UCSD-AML1 (cell line): Measurements from ENCODE around the gene DDIT4.
"Not testable (repeated sequence)": the region's sequence is repeated elsewhere in the genome, so short reads cannot be mapped to it uniquely, and the experiment has no call there.

Source experiments
- DNase-seq: peaks from one replicate; lab custom pipeline; 2025; ENCODE audit not compliant: unreplicated experiment; lab: John Stamatoyannopoulos, UW

The DDIT4 gene

DNA sequence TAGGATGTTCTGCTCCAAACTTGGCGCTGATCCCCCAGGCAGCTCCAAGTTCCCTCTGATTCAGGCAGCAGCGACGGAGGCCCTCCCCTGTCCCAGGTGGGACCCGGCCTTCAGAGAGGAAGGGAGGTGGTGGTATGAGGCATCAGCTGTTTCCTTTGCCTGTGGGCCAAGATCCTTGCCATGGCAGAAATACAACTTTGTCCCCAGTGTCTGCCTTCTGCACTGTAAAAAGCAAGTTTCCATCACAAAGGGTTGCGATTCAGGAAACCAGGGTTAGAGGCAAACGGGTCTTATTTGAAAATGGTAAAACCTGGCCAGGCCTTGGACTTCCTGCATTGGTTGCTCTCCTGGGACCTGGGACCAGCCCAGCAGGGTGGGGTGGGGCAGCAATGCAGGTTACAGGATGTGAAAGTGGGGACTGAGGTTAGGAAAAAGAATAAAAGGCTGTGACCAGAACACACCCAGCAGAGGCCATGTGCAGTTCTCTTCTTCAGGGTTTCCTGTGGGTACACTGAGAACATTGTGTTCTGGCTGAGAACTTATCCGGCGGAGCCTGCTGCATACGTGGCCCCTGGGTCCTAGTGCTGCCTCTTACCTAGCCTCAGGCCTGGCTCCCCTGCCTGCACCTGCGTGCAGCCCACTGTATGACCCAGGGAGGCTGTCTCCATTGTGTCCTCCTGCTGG is 25.1 kb upstream of the DDIT4 start:
- DNase-seq = peak; percentile 83

DNA sequence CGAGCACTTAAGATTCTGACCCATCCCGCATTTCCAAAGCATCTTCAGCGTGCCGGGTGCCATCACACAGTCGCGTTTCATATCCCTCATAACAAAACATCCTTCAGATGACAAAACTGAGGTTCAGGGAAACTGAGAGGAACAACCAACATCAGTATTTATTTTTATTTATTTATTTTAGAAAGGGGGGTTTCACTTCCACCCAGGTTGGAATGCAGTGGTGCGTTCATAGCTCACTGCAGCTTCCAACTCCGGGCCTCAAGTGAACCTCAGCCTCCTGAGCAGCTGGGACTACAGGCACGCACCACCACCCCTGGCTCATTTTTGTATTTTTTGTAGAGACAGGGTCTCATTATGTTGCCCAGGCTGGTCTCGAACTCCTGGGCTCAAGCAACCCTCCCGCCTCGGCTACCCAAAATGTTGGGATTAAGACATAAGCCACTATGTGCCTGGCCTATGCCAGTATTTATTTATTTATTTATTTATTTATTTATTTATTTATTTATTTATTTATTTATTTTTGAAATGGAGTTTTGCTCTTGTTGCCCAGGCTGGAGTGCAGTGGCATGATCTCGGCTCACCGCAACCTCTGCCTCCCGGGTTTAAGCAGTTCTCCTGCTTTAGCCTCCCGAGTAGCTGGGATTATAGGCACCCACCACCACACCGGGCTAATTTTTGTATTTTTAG is 24.4 kb upstream of the DDIT4 start:
- DNase-seq = not testable (repeated sequence)

DNA sequence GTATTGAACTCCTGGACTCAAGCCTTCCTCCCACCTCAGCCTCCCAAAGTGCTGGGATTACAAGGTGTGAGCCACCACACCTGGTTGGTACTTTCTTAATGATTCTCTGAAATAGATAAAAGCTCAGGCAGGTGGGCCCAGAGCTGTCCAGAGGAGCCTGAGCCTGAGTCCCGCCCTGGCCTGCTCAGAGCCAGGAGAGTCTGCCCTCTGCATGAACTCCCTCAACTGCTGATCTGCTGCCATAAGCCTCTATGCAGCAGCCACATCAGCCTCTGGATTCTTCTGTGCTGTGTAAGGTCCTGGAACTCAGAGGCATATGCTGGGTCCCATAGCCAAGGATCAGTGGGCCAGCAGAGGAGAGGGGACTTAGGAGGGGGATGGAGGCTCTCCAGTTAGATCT is 23.1 kb upstream of the DDIT4 start:
- no peak for DNase-seq

DNA sequence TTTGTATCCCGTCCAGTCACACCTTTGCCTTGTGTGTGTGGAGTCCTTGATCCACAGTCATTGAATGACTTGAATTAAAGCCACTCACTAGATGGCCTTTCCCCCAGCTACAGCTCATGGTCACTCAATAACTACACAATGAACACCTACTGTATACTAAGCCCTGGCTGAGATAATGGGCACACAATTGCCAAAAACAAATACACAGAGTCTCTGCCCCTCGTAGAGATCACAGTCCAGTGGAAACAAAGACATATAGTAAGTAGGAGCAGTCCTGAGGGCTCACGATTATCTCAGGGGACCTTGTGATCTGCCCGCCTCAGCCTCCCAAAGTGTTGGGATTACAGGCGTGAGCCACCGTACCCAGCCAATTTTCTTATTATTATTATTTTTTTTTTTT is 22.1 kb upstream of the DDIT4 start:
- no peak for DNase-seq

DNA sequence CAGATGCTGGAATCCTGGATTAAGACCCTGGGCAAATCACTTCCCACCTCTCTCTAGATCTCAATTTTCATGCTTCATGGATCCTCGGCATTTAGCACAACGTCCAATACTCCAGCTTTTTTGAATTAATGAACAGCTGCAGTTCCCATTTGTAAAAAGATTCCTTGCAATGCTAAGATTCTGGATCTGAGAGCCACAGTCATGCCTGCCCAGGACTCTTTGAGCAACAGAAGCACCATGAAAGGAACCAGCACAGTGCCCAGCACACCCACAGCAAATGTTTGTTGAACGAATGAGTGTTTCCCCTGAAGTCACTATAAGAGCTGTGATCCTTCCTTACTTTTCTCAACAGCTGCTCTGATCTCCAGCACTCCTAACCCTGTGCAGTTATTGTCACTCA is 20.8 kb upstream of the DDIT4 start:
- no peak for DNase-seq

DNA sequence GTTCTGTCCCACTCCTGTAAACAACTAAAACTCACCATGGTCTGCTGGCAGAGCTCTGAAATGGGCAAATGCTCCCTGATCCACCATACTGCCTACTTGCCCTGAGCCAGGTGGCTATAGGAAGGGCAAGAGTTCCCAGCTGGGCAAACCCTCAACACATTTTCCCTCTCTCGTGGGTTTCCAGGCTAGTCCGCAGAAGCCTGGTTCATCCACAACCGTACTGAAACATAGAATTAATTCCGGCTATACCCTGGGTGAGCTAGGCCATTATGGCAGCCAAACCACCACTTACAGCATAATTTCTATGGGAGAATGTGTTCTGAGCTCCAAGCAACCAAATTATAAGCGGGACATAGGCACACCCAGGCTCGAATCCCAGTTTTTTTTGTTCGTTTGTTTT is 20.1 kb upstream of the DDIT4 start:
- DNase-seq = no peak

DNA sequence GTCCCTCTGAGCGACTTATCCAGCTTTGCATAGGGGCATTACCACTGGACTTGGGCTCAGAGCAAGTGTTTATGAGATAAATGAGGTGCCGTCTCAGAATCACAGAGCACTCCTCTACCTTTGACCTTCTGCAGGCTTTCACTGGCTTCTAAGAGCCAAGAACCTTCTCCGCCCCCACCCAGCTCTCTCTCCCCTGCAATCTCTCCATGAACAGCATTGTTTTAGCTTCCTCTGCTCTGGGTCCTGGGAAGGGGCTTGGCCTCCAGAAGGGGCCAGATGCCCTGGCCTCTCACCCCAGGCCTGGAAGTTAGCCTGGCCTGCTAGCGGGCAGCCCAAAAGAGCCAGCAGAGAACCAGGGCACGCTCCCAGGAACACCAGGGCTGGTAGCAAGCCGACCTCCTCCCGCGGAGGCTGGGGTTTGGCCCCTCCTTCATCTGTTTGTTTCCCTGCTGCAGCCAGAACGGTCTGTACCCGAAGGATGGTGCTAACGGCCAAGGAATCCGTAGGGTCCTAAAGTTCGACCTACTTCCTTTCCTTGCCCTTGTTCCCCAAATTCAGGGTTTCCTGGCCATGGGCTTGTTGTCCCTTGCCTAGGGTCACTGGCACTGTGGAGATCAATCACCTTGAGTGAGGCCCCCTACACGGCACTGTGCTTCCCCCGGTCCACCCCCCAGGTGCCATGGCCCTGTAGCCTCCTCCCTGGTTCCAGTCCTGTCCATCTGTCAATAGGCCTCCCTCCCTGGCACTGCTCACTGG is 18.7 kb upstream of the DDIT4 start:
- peak; percentile 68 for DNase-seq

DNA sequence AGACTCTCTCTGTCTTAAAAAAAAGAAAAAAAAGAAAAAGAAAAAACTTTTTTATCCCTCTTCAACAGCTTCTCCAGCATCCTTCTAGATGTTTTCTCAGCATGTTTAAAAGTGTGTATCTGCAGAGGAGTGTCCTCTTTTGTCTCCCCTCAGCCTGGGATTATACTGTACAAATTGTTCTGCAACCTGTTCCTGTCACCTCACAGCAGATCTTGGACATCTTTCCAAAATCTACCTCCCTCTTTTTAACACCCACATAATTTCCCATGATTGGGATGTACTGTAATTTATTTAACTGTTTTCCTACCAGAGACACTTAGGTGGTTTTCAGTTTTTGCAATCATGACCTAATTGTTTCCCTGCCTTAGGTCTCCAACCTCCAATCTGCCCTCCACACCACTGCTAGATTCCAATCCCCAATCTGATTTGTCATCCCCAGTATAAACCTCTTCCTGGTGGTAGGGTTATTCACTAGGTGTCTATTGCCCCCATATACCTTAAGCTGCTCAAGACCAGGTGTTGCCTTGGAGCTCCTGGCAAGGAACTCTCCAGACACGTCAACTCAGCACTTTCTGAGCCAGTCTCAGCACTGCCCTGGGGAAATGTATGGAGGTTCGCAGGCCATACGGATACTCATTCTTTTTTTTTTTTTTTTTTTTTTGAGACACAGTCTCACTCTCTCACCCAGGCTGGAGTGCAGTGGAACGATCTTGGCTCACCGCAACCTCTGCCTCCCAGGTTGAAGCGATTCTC is 17.6 kb upstream of the DDIT4 start:
- no peak for DNase-seq

DNA sequence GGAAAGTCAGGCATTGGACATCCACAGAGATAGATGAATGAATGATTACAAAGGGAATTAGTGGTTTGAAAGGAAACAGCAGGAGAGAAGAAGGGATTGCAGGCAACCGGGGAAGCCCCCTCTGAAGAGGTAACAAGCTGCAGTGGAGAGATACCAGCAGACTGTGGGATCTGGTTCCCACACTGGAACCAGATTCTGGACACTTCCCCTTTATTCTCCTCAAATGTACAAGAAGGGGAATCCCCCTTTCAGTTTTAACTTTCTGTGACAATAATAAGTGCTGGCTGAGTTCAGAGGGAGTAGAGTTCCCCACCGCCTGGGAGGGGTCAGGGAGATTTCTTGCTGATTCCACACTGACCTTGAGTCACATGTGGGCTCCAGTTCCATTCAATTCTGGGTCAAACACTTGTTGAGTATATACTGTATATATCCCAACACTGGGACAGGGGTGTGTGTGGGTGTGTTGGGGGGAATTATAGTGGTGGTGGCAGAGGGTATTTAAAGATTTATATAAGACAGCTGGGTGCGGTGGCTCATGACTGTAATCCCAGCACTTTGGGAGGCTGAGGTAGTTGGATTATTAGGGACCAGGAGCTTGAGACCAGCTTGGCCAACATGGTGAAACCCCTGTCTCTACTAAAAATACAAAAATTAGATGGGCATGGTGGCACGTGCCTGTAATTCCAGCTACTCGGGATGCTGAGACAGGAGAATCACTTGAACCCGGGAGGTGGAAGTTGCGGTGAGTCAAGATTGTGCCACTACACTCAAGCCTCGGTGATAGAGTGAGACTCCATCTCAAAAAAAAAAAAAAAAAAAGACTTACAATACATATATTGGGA is 16.5 kb upstream of the DDIT4 start:
- peak; percentile 64 for DNase-seq

DNA sequence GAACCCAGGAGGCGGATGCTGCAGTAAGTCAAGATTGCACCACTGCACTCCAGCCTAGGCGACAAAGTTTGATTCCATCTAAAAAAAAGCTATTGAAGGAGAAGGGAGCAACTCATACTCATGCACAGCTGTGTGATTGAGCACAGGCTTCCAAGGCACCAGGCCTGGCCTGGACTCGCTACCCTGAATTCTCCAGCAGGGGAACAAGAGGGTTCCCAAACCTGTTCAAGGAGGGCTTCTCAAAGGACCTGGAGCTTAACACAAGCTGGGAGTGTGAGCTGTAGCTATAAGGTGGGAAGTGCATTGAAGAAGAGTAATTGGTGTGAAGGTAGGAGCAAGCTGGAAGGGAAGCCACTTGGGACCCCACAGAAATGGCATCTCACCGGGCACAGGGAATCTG is 15.1 kb upstream of the DDIT4 start:
- no peak for DNase-seq

DNA sequence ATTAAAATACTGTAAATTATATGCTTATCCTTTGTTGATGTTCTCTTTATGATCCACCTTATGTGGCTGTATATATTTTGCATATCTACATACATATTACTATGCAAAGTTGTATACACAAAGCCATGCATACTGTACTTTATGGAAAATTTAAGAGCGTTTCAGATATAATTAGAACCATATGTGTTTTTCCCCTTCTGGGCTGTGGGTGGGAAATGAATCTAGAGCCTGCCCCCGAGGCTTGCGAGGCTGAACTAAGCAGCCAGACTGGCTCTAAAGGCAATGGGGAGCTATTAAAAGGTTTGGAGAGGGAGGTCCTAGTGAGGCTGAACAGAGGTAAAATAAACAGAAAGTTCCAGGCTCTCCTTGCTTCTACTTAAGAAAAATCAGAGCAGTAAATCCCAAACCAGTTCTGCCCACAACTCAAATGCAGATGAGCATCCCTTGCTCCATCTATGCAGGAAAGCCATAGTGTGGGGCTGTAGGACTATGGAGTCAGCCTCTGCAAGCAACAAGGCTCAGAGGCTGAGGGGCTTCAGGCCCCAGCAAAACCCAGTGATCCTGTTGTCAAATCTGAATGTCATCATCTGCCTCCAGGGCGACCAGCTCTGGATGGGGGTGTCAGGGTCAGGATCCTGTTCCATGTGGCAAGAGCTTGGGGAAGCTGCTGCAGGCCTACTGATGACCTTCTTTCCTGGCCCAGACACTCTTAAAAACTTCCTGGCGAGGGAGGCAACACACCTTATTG is 14.1 kb upstream of the DDIT4 start:
- no peak for DNase-seq

DNA sequence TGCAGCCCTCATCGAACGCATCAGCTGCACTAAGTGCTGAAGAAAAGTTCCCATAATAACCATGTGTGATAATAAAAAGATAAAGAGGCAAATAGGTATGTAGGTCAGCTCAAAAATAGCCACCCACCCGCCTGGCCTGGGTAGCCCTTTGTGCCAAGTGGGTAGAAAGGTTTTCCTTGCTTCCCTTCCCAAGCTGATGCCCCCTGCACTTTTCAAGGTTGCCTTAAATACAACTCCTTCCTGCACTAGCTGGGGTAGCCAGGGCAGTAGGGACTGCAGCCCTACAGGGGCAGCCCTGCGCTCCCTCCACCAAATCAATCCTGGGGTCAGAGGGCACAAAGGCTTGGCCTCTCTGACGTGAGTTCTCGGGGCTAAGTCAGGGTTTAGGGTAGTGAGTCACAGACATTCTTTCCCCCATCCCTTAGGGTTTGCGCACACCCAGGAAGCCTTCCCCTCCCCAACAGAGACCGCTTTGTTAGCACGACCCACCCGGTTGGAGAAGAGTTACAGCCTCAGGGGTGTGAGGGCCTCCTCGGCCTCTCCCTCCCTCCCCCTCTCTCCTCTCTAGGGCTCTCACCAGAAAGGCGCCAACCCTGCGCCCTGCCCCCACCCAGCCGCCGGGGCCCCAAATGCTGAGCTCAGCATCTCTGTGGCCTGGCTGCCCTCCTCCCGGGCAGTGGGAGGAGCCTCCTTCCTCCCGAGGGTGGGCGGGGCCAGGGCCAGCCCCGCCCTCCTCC is 13.3 kb upstream of the DDIT4 start:
- no peak for DNase-seq

DNA sequence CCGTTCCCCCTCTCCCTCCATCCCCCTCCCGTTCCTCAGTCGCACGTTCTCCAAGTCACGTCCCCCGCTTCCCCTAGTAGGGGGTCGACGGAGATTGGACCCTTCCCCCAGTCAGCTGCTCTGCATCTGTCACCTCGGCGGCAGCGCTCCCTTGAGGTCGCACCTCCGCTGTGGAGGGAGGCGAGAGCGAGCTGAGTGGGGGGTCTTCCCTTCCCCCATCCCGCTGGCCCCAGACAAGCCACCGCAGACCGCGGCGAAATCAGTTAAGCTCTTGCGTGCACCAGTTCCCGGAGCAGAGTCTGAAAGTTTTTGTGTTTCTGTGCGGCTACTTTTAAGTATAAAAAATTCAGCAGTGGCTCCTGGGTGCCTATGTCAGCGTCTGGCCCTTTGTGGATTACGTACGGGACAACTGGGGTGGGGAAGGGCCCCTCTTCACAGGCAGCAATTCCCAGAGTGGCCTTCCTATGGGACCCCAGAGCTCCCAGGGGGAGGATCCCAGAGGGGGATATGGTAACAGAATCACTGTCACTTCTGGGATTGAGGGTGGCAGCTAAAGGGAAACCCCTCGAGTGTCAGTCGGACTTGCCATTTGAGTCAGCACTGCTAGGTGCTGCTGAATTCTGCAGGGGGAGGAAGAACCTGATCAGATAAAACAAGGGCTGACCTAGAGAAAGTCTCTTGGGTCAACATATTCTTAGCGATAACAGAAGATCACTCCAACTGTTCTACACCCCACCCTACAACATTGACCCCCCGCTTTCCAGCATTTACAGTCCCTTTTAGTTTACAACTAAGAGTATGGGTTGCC is 12.5 kb upstream of the DDIT4 start:
- peak; percentile 80 for DNase-seq

DNA sequence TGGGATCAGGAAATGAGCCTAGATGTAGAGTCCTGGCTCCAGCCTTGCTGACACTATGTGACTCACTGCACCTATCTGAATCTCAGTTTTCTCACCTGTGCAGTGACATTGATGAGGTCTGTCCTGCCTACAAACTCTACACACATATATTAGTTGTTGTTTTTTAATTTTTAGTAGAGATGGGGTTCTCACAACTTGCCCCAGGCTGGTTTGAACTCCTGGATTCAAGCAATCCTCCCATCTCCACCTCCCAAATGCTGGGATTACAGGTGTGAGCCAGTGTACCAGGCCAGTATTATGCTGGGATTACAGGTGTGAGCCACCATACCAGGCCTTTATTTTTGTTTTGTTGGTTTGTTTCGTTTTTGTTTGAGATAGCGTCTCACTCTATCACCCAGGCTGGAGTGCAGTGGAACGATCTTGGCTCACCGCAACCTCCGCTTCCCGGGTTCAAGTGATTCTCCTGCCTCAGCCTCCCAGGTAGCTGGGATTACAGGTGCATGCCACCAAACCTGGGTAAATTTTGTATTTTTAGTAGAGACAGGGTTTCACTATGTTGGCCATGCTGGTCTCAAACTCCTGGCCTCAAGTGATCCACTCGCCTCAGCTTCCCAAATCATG is 11.8 kb upstream of the DDIT4 start:
- DNase-seq = no peak

DNA sequence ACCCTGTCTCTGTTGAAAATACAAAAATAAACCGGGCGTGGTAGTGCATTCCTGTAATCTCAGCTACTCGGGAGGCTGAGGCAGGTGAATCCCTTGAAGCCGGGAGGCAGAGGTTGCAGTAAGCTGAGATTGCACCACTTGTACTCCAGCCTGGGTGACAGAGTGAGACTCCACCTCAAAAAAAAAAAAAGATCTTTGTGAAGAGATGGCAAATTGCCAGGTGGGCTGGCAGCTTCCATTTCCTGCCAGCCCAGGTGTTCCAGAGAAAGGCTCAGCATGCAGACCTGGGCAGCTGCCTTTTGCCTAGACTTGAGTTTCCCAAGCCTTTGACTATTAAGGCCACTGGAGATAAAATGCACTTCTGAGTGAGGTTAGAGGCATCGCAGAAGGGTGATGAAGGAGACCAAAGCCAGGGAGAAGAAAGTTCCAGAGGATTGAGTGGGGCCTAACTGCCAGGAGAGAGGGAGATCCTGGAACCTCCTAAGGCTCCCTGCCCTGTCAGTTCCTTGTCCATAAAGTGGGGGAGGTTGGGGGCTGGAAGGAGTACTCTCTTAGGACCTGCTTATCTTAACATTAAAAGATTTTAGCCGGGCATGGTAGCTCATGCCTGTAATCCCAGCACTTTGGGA is 10.0 kb upstream of the DDIT4 start:
- no peak for DNase-seq

DNA sequence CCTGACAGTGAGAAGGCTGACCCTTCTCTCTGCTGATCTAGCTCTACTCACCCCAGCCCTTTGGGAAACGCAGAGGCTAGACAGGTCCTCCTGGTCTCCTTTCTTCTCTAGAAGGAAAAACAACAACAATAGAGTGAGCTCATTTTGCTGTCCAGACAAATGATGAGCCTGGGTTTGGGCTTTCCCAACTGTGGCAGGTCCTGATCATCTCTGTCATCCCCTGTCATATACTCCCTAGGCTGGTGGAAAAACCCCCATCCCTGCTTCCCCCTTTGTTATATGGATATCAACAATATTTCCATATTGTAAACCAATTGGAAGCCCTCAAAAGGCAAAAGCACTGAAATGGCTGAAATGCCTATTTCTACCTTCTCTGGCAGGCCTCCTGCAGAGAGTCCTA is 9.2 kb upstream of the DDIT4 start:
- no peak for DNase-seq

DNA sequence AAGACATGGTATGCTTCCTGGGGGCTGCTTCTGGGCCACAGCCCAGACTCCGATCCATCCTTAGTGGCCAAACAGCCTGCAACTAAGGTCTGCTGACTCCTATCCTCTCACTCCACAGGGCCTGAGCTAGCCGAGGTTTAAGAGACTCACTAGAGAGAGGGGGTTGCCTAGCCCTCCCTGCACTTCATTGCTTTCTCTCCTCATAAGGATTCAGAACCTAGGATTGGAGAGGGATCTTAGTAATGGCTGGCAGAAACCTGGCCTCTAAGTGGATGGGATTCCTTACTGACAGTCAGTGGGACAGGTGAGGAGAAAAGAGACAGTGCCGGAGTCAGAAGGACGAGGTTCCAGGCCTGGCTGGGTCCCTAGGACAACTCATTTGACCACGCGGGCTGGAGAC is 8.2 kb upstream of the DDIT4 start:
- no peak for DNase-seq
